Stomach (tissue), 4 donors: ENCODE data around the gene PRTN3.

Experiments
- EP300 ChIP-seq: sonication (generic); formaldehyde crosslinking; IDR thresholded peaks from one replicate; pipeline ENCODE4 v1.6.1; 2017; ENCODE audit warnings: antibody characterized with exemption
- POLR2A ChIP-seq, 4 donors: fragments of 450-650 bp; IDR thresholded peaks; one replicate each; pipeline ENCODE4 v1.6.1; 2016; ENCODE audit warnings: antibody characterized with exemption in 4 of 4, control low read depth in 2 of 4, mild to moderate bottlenecking in 1 of 4, moderate library complexity in 1 of 4
- POLR2AphosphoS5 ChIP-seq, 3 donors: sonication (generic); formaldehyde crosslinking; IDR thresholded peaks; one replicate each; pipeline ENCODE4 v1.6.1; 2016; ENCODE audit warnings: antibody characterized with exemption in 3 of 3
- TF ChIP-seq, protein P1 (sequence below), 7 experiments: fragments of 450-650 bp in 4 of 7; fragments of 200-600 bp in 3 of 7; sonication (generic) in 3 of 7; IDR thresholded peaks; one replicate each; pipeline ENCODE4 v1.5.1; 2016 to 2019; ENCODE audit warnings: antibody characterized with exemption in 7 of 7, control low read depth in 2 of 7, mild to moderate bottlenecking in 1 of 7

DNA sequence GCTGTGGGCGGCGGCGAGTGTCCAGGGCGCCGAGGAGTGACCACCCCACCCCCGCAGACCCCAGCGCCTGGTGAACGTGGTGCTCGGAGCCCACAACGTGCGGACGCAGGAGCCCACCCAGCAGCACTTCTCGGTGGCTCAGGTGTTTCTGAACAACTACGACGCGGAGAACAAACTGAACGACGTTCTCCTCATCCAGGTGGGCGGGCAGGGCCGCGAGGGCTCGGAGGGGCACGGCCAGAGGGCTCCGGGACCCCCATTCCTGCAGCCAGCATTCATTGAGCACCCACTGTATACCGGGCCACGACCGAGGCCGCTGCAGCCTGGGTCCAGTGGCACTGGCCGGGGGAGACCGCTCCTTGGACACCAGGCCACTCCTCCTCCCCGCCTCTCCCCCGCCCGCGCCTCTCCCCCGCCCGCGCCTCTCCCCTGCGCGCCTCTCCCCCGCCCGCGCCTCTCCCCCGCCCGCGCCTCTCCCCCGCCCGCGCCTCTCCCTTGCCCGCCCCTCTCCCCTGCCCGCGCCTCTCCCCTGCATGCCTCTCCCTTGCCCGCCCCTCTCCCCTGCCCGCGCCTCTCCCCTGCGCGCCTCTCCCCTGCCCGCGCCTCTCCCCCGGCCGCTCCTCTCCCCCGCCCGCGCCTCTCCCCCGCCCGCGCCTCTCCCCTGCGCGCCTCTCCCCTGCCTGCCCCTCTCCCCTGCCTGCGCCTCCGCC is 3.2 kb downstream of the PRTN3 start:
- TF ChIP-seq, protein P1, sequence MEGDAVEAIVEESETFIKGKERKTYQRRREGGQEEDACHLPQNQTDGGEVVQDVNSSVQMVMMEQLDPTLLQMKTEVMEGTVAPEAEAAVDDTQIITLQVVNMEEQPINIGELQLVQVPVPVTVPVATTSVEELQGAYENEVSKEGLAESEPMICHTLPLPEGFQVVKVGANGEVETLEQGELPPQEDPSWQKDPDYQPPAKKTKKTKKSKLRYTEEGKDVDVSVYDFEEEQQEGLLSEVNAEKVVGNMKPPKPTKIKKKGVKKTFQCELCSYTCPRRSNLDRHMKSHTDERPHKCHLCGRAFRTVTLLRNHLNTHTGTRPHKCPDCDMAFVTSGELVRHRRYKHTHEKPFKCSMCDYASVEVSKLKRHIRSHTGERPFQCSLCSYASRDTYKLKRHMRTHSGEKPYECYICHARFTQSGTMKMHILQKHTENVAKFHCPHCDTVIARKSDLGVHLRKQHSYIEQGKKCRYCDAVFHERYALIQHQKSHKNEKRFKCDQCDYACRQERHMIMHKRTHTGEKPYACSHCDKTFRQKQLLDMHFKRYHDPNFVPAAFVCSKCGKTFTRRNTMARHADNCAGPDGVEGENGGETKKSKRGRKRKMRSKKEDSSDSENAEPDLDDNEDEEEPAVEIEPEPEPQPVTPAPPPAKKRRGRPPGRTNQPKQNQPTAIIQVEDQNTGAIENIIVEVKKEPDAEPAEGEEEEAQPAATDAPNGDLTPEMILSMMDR (IDR thresholded peaks at IDR 0.05) = no peak
- TF ChIP-seq POLR2AphosphoS5 (IDR thresholded peaks at IDR 0.05) (no peak), POLR2A (IDR thresholded peaks at IDR 0.05) (no peak), EP300 (no peak)
